H1 (cell line): ENCODE measurements around the gene DUS1L. TPM values are rescaled to one million over a fixed set of nuclear protein-coding genes. Genes with fewer than 3 reads are reported as not detected.

Experiments used
- CTCF ChIA-PET: fragments of 300-600 bp; sonication (Branson Sonifier 250); formaldehyde crosslinking; loops from one replicate; lab custom pipeline; 2021; ENCODE audit not compliant: partially characterized antibody; lab: Charles Lee
- POLR2A ChIA-PET: fragments of 300-600 bp; sonication (Branson Sonifier 250); formaldehyde crosslinking; loops from one replicate; lab custom pipeline; 2021; ENCODE audit warnings: inconsistent platforms; ENCODE audit not compliant: partially characterized antibody; lab: Charles Lee
- DNase-seq, 2 experiments: peaks; one replicate each; pipeline versions ENCODE4 v3.0.0 to v3.0.0-alpha.2; 2010 to 2022; ENCODE audit warnings: low spot score in 2 of 2, low read depth in 1 of 2, mixed read lengths in 1 of 2
- FAIRE-seq: peaks from 2 replicates; lab custom pipeline; 2011; peaks lifted over from hg19 to GRCh38; lab: Jason Lieb, UNC
- H2AFZ ChIP-seq: 2 replicates; pipeline ENCODE4 v1.8.1; 2012; ENCODE audit warnings: low read length, inconsistent platforms
- H2AK5ac ChIP-seq: 2 replicates; pipeline ENCODE4 v1.6.1; 2013; ENCODE audit warnings: low read depth, low read length
- H2BK120ac ChIP-seq: replicated peaks from 2 replicates; pipeline ENCODE3; 2013; ENCODE audit warnings: low read depth, low read length, inconsistent platforms
- H2BK12ac ChIP-seq: 2 replicates; pipeline ENCODE4 v1.6.1; 2013; ENCODE audit warnings: low read depth, low read length
- H2BK15ac ChIP-seq: 2 replicates; pipeline ENCODE4 v1.6.1; 2013; ENCODE audit warnings: low read length
- H2BK20ac ChIP-seq: 2 replicates; pipeline ENCODE4 v1.6.1; 2013; ENCODE audit warnings: low read length
- H2BK5ac ChIP-seq: 2 replicates; pipeline ENCODE4 v1.6.1; 2013; ENCODE audit warnings: low read depth, low read length
- H3K14ac ChIP-seq: 2 replicates; pipeline ENCODE4 v1.6.1; 2013; ENCODE audit warnings: inconsistent platforms; ENCODE audit not compliant: insufficient read length
- H3K18ac ChIP-seq: 2 replicates; pipeline ENCODE4 v1.6.1; 2013; ENCODE audit warnings: low read length; ENCODE audit errors: extremely low read depth
- H3K23ac ChIP-seq: 2 replicates; pipeline ENCODE4 v1.6.1; 2013; ENCODE audit warnings: inconsistent platforms; ENCODE audit not compliant: insufficient read length
- H3K23me2 ChIP-seq: 2 replicates; pipeline ENCODE4 v1.6.1; 2013; ENCODE audit warnings: low read depth, low read length
- H3K27ac ChIP-seq: 2 replicates; pipeline ENCODE4 v1.6.1; 2011; ENCODE audit warnings: low read depth, low read length, inconsistent platforms
- H3K27me3 ChIP-seq, 4 experiments: replicated peaks in 1 of 4; 1 replicate in 1 of 4; 2 replicates in 3 of 4; pipeline versions ENCODE4 v1.6.1 to v1.8.1; 2011 to 2013; ENCODE audit warnings: low read length in 3 of 4, mild to moderate bottlenecking in 3 of 4, inconsistent platforms in 2 of 4, mixed read lengths in 2 of 4, moderate library complexity in 1 of 4; ENCODE audit not compliant: control insufficient read depth in 3 of 4, insufficient read depth in 3 of 4; ENCODE audit errors: extremely low read depth in 1 of 4
- H3K36me3 ChIP-seq, 4 experiments: 2 replicates each; pipeline versions ENCODE4 v1.6.1 to v1.8.1; 2011 to 2013; ENCODE audit warnings: mild to moderate bottlenecking in 4 of 4, low read length in 3 of 4, moderate library complexity in 2 of 4, control low read depth in 1 of 4, inconsistent platforms in 1 of 4; ENCODE audit not compliant: insufficient read depth in 4 of 4, control insufficient read depth in 2 of 4
- H3K4ac ChIP-seq: replicated peaks from 2 replicates; pipeline ENCODE3; 2013; ENCODE audit warnings: low read length, low read depth, mixed read lengths, inconsistent platforms; ENCODE audit not compliant: insufficient read length
- H3K4me1 ChIP-seq, 4 experiments: replicated peaks in 1 of 4; 1 replicate in 1 of 4; 2 replicates in 3 of 4; pipeline versions ENCODE4 v1.6.1 to v1.8.1; 2011 to 2013; ENCODE audit warnings: low read length in 3 of 4, inconsistent platforms in 2 of 4, mixed read lengths in 1 of 4; ENCODE audit not compliant: insufficient read depth in 4 of 4, control insufficient read depth in 3 of 4
- H3K4me2 ChIP-seq, 2 experiments: 2 replicates each; pipeline versions ENCODE4 v1.6.1 to v1.8.1; 2011 to 2013; ENCODE audit warnings: low read depth in 2 of 2, low read length in 2 of 2, control low read depth in 1 of 2, inconsistent platforms in 1 of 2, mild to moderate bottlenecking in 1 of 2; ENCODE audit not compliant: insufficient read depth in 1 of 2
- H3K4me3 ChIP-seq, 4 experiments: fragments of 200-600, 300-600 bp in 1 of 4; sonication (generic), shearing (Covaris generic), sonication (Bioruptor Twin) in 1 of 4; 2 replicates each; pipeline versions ENCODE4 v1.5.1 to v1.8.1; 2011 to 2016; ENCODE audit warnings: low read length in 4 of 4, low read depth in 3 of 4, control low read depth in 2 of 4, inconsistent platforms in 2 of 4, mild to moderate bottlenecking in 2 of 4, mixed read lengths in 1 of 4, moderate library complexity in 1 of 4; ENCODE audit not compliant: insufficient read depth in 2 of 4; ENCODE audit errors: extremely low read depth in 1 of 4
- H3K56ac ChIP-seq: replicated peaks from 2 replicates; pipeline ENCODE3; 2013; ENCODE audit warnings: low read depth, mild to moderate bottlenecking, mixed read lengths, low read length, inconsistent platforms; ENCODE audit not compliant: insufficient read length
- H3K79me1 ChIP-seq: 2 replicates; pipeline ENCODE4 v1.6.1; 2013; ENCODE audit warnings: low read depth, low read length, control low read depth
- H3K79me2 ChIP-seq, 2 experiments: 2 replicates each; pipeline versions ENCODE4 v1.6.1 to v1.8.1; 2012 to 2013; ENCODE audit warnings: low read length in 2 of 2, mild to moderate bottlenecking in 2 of 2, inconsistent platforms in 1 of 2; ENCODE audit not compliant: insufficient read depth in 2 of 2, control insufficient read depth in 1 of 2
- H3K9ac ChIP-seq, 4 experiments: replicated peaks in 1 of 4; 1 replicate in 1 of 4; 2 replicates in 3 of 4; pipeline versions ENCODE4 v1.6.1 to v1.8.1; 2011 to 2013; ENCODE audit warnings: low read depth in 3 of 4, low read length in 3 of 4, control low read depth in 2 of 4, mild to moderate bottlenecking in 2 of 4, moderate library complexity in 2 of 4, inconsistent platforms in 1 of 4; ENCODE audit errors: extremely low read depth in 1 of 4
- H3K9me3 ChIP-seq, 2 experiments: 2 replicates each; pipeline versions ENCODE4 v1.6.1 to v1.8.1; 2012 to 2013; ENCODE audit warnings: mild to moderate bottlenecking in 2 of 2, moderate library complexity in 2 of 2, control low read depth in 1 of 2, inconsistent platforms in 1 of 2, low read depth in 1 of 2, low read length in 1 of 2, mixed read lengths in 1 of 2; ENCODE audit not compliant: insufficient read depth in 2 of 2
- H4K20me1 ChIP-seq, 2 experiments: replicated peaks in 1 of 2; 2 replicates each; pipeline versions ENCODE3 to v1.8.1; 2011 to 2013; ENCODE audit warnings: inconsistent platforms in 2 of 2, low read length in 2 of 2, mild to moderate bottlenecking in 1 of 2; ENCODE audit not compliant: insufficient read depth in 2 of 2, control insufficient read depth in 1 of 2
- H4K5ac ChIP-seq: 2 replicates; pipeline ENCODE4 v1.6.1; 2013; ENCODE audit warnings: low read length, low read depth, mixed read lengths, inconsistent platforms; ENCODE audit not compliant: insufficient read length
- H4K8ac ChIP-seq: 2 replicates; pipeline ENCODE4 v1.8.0; 2013; ENCODE audit warnings: mild to moderate bottlenecking, moderate library complexity, low read length, inconsistent platforms; ENCODE audit not compliant: insufficient read depth; ENCODE audit errors: extremely low read depth
- H4K91ac ChIP-seq: replicated peaks from 2 replicates; pipeline ENCODE3; 2013; ENCODE audit warnings: low read length, mixed read lengths, inconsistent platforms; ENCODE audit not compliant: insufficient read length
- CBX8 ChIP-seq: fragments of 300-800, 300-1000 bp; sonication (generic); IDR thresholded peaks from 2 replicates; pipeline ENCODE4 v1.7.1; 2016; ENCODE audit warnings: low read depth, low read length, borderline replicate concordance
- CHD1 ChIP-seq: IDR thresholded peaks from 2 replicates; pipeline ENCODE4 v1.6.1; 2012; ENCODE audit warnings: low read depth, low read length, improper control_type of control experiment
- CTBP2 ChIP-seq: IDR thresholded peaks from 2 replicates; pipeline ENCODE4 v1.7.0; 2011; ENCODE audit warnings: borderline replicate concordance, mild to moderate bottlenecking, moderate library complexity, mixed read lengths, low read length; ENCODE audit not compliant: insufficient read depth, insufficient read length
- CTCF ChIP-seq, 3 experiments: IDR thresholded peaks; 1 replicate in 2 of 3; 2 replicates in 1 of 3; pipeline versions ENCODE4 v1.5.1 to v1.6.1; 2011; ENCODE audit warnings: low read length in 3 of 3, mild to moderate bottlenecking in 3 of 3, inconsistent platforms in 2 of 3, low read depth in 1 of 3, moderate library complexity in 1 of 3; ENCODE audit not compliant: insufficient read depth in 1 of 3; ENCODE audit errors: control extremely low read depth in 1 of 3
- KDM5A ChIP-seq: fragments of 200-600 bp; IDR thresholded peaks from 2 replicates; pipeline ENCODE4 v1.7.1; 2012; ENCODE audit warnings: mild to moderate bottlenecking, low read length, inconsistent platforms, mixed read lengths
- POLR2AphosphoS5 ChIP-seq: IDR thresholded peaks from 2 replicates; pipeline ENCODE4 v1.6.1; 2011; ENCODE audit warnings: low read depth, low read length
- SUZ12 ChIP-seq: fragments of 200-600 bp; sonication (generic); IDR thresholded peaks from 2 replicates; pipeline ENCODE4 v1.6.1; 2012; ENCODE audit warnings: mild to moderate bottlenecking, inconsistent platforms, low read length, moderate library complexity, mixed read lengths
- USF2 ChIP-seq: IDR thresholded peaks from 2 replicates; pipeline ENCODE4 v1.6.1; 2011; ENCODE audit warnings: low read length, improper control_type of control experiment
- WGBS, 2 experiments: shearing (Covaris generic) in 1 of 2; methylation state at CpG; one replicate each; pipeline versions ENCODE4 v1.1.6 to v1.1.7; 2013 to 2015; ENCODE audit warnings: low lambda C conversion rate in 2 of 2, mixed read lengths in 2 of 2, inconsistent platforms in 1 of 2, low coverage in 1 of 2, missing lambda C conversion rate in 1 of 2; ENCODE audit not compliant: insufficient replicate concordance in 2 of 2, insufficient coverage in 1 of 2, insufficient read length in 1 of 2; ENCODE audit errors: extremely low coverage in 1 of 2, missing lambda C conversion rate in 1 of 2; 5-methylcytosine and 5-hydroxymethylcytosine counted together
- polyA plus RNA-seq, 7 experiments: library from polyadenylated mRNA; depleted of rRNA in 3 of 7; stranded (reverse) in 5 of 7; unstranded in 2 of 7; fragments of >200 nt in 5 of 7; fragments of 200-250 nt in 2 of 7; gene quantifications; 1 replicate in 5 of 7; 2 replicates in 1 of 7; 4 replicates in 1 of 7; pipeline versions ENCODE4 v1.2.1 to v1.2.3, GENCODE V29; 2011 to 2013; ENCODE audit warnings: missing spikeins in 2 of 7, mixed read lengths in 2 of 7
- total RNA-seq: library from RNA; stranded (reverse); fragmentation: NEBNext Ultra II Directional; extraction: Animal tissue kit (Norgen Biotek cat#: 25700); gene quantifications from 2 replicates; pipeline ENCODE4 v1.2.1, GENCODE V29; 2021

Gene DUS1L
- total and polyA plus RNA-seq, 2 of the 8 experiments (the other 6 are each of a cell fraction or from before 2014, with no cell fraction given), result 34.5 to 69.1 TPM

GRCh38 chr17:82077617-82078358, 12.2 kb upstream of the DUS1L start:
- Histone ChIP-seq H3K4me3 (no peak overlapping the region), H3K4me1 (no peaks in the 10 kb centered on the region), H3K27ac (no peak overlapping the region), H2BK12ac (no peak overlapping the region), H4K91ac (no peak overlapping the region), H3K23ac (no peak overlapping the region), H3K18ac (no peak overlapping the region), H3K36me3 (peaks cover 28 to 51% (median 38%) of the 10 kb centered on the region in 4 experiments), H3K4me2 (no peak overlapping the region), H4K5ac (no peak overlapping the region), H2AFZ (no peak overlapping the region), H3K79me2 (no peaks in the 10 kb centered on the region), H2BK120ac (no peak overlapping the region), H2BK15ac (no peak overlapping the region), H3K14ac (no peak overlapping the region), H3K4ac (no peak overlapping the region), H4K8ac (0 out of 2 replicates have a peak overlapping the region, but pooled peaks have one; percentile 68), H3K79me1 (peaks cover 5% of the 10 kb centered on the region), H3K56ac (no peak overlapping the region), H3K9me3 (no peaks in the 10 kb centered on the region), H2BK20ac (no peak overlapping the region), H4K20me1 (peaks cover 18 to 28% of the 10 kb centered on the region in 2 experiments), H3K27me3 (no peaks in the 10 kb centered on the region; a peak in 1 of 7 replicates), H3K23me2 (no peaks in the 10 kb centered on the region), H2AK5ac (no peak overlapping the region), H2BK5ac (no peak overlapping the region), H3K9ac (no peak overlapping the region)
- POLR2A ChIA-PET, result interaction anchor here (1.1 to 12.5 kb wide), 12 partner anchors 11 to 60 kb away, joined by 3 to 105 read pairs (median 7); partner anchors contain the start of genes DUS1L, FASN, GPS1 and RAC3
- no peak for DNase-seq
- WGBS, 2 experiments, result 82% methylated on average over 23 of the region's 28 CpGs; no CpG with 5 or more reads in 1 of the 2 experiments
- CTCF ChIA-PET, result interaction anchor here (0.6 to 2.7 kb wide), 14 partner anchors 10 to 208 kb away, joined by 3 to 16 read pairs (median 3); partner anchors contain the start of gene FASN
- FAIRE-seq, result no peak
- TF ChIP-seq CTBP2 (peak; percentile 42), USF2 (no peak), POLR2AphosphoS5 (0 out of 2 replicates have a peak, but pooled peaks have one; percentile 22), CTCF (IDR thresholded peaks at IDR 0.05; ENCODE audit: control extremely low read depth in 1 of 3, insufficient read depth in 1 of 3, low read depth in 1 of 3, low read length in 3 of 3) (peak; percentile 26 to 44 (median 33)), KDM5A (no peak), SUZ12 (no peak), CHD1 (no peak), CBX8 (no peak)
